ENCODE results near the gene TRPM2.

DNA sequence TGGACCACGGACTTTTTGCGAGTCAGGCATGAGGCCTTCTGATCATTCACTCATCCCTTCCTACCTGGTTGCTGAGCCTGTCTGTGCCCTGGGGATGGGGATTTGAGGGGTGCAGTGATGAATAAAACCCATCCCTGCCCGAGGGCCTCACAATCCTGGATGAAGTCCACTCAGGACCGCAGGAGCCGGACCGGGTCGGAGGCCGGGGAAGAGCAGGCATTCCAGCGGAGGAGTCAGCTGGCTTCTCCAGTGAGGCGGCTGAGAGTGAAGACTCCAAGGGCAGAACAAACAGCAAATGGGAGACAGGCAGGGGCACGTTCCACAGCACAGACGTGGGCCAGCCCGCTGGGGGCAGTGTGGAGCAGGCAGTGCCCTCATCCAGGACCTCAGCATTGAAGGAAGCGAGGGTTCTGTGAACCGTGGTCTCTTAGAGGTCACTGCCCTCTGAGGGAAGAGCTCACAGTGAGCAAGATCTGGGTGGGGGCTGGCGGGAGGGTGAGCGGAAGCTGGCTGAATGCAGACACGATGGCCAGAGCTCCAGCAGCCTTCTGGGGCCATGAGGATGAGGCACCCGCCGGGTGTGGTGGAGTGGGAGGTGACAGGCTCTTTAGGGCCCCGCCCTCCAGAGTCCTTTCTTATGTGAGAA is 91.0 kb downstream of the TRPM2 start:
- TF ChIP-seq CTCF (IDR thresholded peaks at IDR 0.05) (peak; percentile 52; the same call in 1 of the 2 replicates), POLR2AphosphoS5 (IDR thresholded peaks at IDR 0.05; ENCODE audit: low read depth, low read length) (no peak), TCF7L2 (IDR thresholded peaks at IDR 0.05; ENCODE audit: low read depth, low read length) (no peak), SIN3A (IDR thresholded peaks at IDR 0.05; ENCODE audit: borderline replicate concordance, insufficient read depth, low read depth, low read length) (no peak)
- TF ChIP-seq, protein P1, sequence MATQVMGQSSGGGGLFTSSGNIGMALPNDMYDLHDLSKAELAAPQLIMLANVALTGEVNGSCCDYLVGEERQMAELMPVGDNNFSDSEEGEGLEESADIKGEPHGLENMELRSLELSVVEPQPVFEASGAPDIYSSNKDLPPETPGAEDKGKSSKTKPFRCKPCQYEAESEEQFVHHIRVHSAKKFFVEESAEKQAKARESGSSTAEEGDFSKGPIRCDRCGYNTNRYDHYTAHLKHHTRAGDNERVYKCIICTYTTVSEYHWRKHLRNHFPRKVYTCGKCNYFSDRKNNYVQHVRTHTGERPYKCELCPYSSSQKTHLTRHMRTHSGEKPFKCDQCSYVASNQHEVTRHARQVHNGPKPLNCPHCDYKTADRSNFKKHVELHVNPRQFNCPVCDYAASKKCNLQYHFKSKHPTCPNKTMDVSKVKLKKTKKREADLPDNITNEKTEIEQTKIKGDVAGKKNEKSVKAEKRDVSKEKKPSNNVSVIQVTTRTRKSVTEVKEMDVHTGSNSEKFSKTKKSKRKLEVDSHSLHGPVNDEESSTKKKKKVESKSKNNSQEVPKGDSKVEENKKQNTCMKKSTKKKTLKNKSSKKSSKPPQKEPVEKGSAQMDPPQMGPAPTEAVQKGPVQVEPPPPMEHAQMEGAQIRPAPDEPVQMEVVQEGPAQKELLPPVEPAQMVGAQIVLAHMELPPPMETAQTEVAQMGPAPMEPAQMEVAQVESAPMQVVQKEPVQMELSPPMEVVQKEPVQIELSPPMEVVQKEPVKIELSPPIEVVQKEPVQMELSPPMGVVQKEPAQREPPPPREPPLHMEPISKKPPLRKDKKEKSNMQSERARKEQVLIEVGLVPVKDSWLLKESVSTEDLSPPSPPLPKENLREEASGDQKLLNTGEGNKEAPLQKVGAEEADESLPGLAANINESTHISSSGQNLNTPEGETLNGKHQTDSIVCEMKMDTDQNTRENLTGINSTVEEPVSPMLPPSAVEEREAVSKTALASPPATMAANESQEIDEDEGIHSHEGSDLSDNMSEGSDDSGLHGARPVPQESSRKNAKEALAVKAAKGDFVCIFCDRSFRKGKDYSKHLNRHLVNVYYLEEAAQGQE (IDR thresholded peaks at IDR 0.05; ENCODE audit: insufficient read depth in 1 of 2, low read depth in 2 of 2, low read length in 1 of 2), result no peak
